Fibroblast of lung (primary cell): ENCODE measurements around the gene PXN. TPM values are rescaled to one million over a fixed set of nuclear protein-coding genes. Genes with fewer than 3 reads are reported as not detected.

Source experiments
- DNase-seq, 2 donors: peaks; one replicate each; pipeline versions ENCODE4 v3.0.0 to v3.0.0-alpha.2; 2010; ENCODE audit warnings: low read depth in 2 of 2
- H2AFZ ChIP-seq: 2 replicates; pipeline ENCODE4 v1.5.1; 2012; ENCODE audit warnings: low read length, control low read depth, inconsistent platforms
- H3K27ac ChIP-seq: 2 replicates; pipeline ENCODE4 v1.5.1; 2011; ENCODE audit warnings: low read length, control low read depth; ENCODE audit not compliant: insufficient read depth
- H3K27me3 ChIP-seq: 2 replicates; pipeline ENCODE4 v1.5.1; 2011; ENCODE audit warnings: mild to moderate bottlenecking, low read length; ENCODE audit not compliant: control insufficient read depth, insufficient read depth
- H3K36me3 ChIP-seq: 2 replicates; pipeline ENCODE4 v1.5.1; 2011; ENCODE audit warnings: low read length; ENCODE audit not compliant: control insufficient read depth, insufficient read depth
- H3K4me1 ChIP-seq: 2 replicates; pipeline ENCODE4 v1.5.1; 2011; ENCODE audit warnings: low read length; ENCODE audit not compliant: control insufficient read depth, insufficient read depth; ENCODE audit errors: extremely low read depth
- H3K4me2 ChIP-seq: 2 replicates; pipeline ENCODE4 v1.5.1; 2011; ENCODE audit warnings: low read length, control low read depth; ENCODE audit not compliant: insufficient read depth; ENCODE audit errors: extremely low read depth
- H3K4me3 ChIP-seq, 4 experiments: fragments of 200-600 bp in 1 of 4; sonication (generic) in 1 of 4; replicated peaks in 1 of 4; 2 replicates each; pipeline ENCODE4 v1.5.1; 2011 to 2016; ENCODE audit warnings: low read length in 4 of 4, low read depth in 3 of 4, mild to moderate bottlenecking in 3 of 4, control low read depth in 2 of 4, inconsistent platforms in 1 of 4, mixed read lengths in 1 of 4; ENCODE audit not compliant: insufficient read depth in 1 of 4; ENCODE audit errors: control extremely low read depth in 1 of 4
- H3K79me2 ChIP-seq: 2 replicates; pipeline ENCODE4 v1.5.1; 2012; ENCODE audit warnings: mild to moderate bottlenecking, low read length, inconsistent platforms; ENCODE audit not compliant: control insufficient read depth, insufficient read depth
- H3K9ac ChIP-seq: 2 replicates; pipeline ENCODE4 v1.5.1; 2011; ENCODE audit warnings: mild to moderate bottlenecking, low read length, control low read depth; ENCODE audit not compliant: insufficient read depth
- H3K9me3 ChIP-seq: 2 replicates; pipeline ENCODE4 v1.5.1; 2012; ENCODE audit warnings: low read depth, low read length; ENCODE audit not compliant: control insufficient read depth, insufficient read depth
- H4K20me1 ChIP-seq: 2 replicates; pipeline ENCODE4 v1.5.1; 2011; ENCODE audit warnings: low read length; ENCODE audit not compliant: control insufficient read depth, insufficient read depth; ENCODE audit errors: extremely low read depth
- CTCF ChIP-seq, 2 donors: IDR thresholded peaks in 1 of 2; conservative IDR thresholded peaks in 1 of 2; 1 replicate in 1 of 2; 2 replicates in 1 of 2; pipeline ENCODE4 v1.5.1; 2011 to 2012; ENCODE audit warnings: low read length in 2 of 2, control low read depth in 1 of 2, inconsistent platforms in 1 of 2, low read depth in 1 of 2, mild to moderate bottlenecking in 1 of 2
- EZH2 ChIP-seq: IDR thresholded peaks from 2 replicates; pipeline ENCODE4 v1.5.1; 2012; ENCODE audit warnings: low read length, control low read depth, mild to moderate bottlenecking; ENCODE audit errors: missing control alignments
- polyA plus RNA-seq, 2 donors: library from polyadenylated mRNA; depleted of rRNA in 1 of 2; stranded (reverse) in 1 of 2; unstranded in 1 of 2; fragments of >200 nt; gene quantifications; 2 replicates each; pipeline ENCODE4 v1.2.1, GENCODE V29; 2011 to 2012; ENCODE audit warnings: missing spikeins in 1 of 2
- total RNA-seq: library from RNA; depleted of rRNA; stranded (reverse); fragments of >200 nt; gene quantifications from 2 replicates; pipeline ENCODE4 v1.2.1, GENCODE V29; 2014

PXN gene
- total and polyA plus RNA-seq, 2 donors (not counting 1 experiment from before 2014, with no cell fraction given): 21.5 to 31.4 TPM

- Histone ChIP-seq H4K20me1 (no peaks in the 10 kb centered on the region), H3K4me2 (peak overlapping the region; percentile 99), H3K4me1 (peaks cover 16% of the 10 kb centered on the region), H3K79me2 (peaks cover 62% of the 10 kb centered on the region), H3K27me3 (no peaks in the 10 kb centered on the region), H3K9me3 (no peaks in the 10 kb centered on the region), H3K4me3 (peak overlapping the region; percentile 67 to 92 (median 85)), H3K9ac (peak overlapping the region; percentile 77), H2AFZ (no peak overlapping the region), H3K27ac (peak overlapping the region; percentile 50), H3K36me3 (no peaks in the 10 kb centered on the region)
- TF ChIP-seq EZH2 (no peak), CTCF (conservative IDR thresholded peaks at IDR 0.05 in 1 of 2, IDR thresholded peaks at IDR 0.05 in 1 of 2; ENCODE audit: low read depth in 1 of 2, low read length in 2 of 2) (no peak)
- DNase-seq: no peak
Measured at GRCh38 chr12:120264086-120264903, 1.2 kb downstream of the PXN start.

- H3K4me2 ChIP-seq: peak overlapping the region; percentile 99
- peak overlapping the region; percentile 50 for H3K27ac ChIP-seq
- peak overlapping the region; percentile 67 to 92 (median 85) for H3K4me3 ChIP-seq
- no peak for DNase-seq
- no peak overlapping the region for H2AFZ ChIP-seq
- H4K20me1 ChIP-seq: no peaks in the 10 kb centered on the region
- no peak for TF ChIP-seq EZH2
- TF ChIP-seq CTCF (conservative IDR thresholded peaks at IDR 0.05 in 1 of 2, IDR thresholded peaks at IDR 0.05 in 1 of 2; ENCODE audit: low read depth in 1 of 2, low read length in 2 of 2): no peak
- peaks cover 67% of the 10 kb centered on the region for H3K79me2 ChIP-seq
- H3K4me1 ChIP-seq: peaks cover 16% of the 10 kb centered on the region
- no peaks in the 10 kb centered on the region for H3K9me3 ChIP-seq
- H3K27me3 ChIP-seq: no peaks in the 10 kb centered on the region
- no peaks in the 10 kb centered on the region for H3K36me3 ChIP-seq
- H3K9ac ChIP-seq: peak overlapping the region; percentile 45
Measured at GRCh38 chr12:120263748-120264085, 1.8 kb downstream of the PXN start.

- no peaks in the 10 kb centered on the region for H4K20me1 ChIP-seq
- H3K79me2 ChIP-seq: peaks cover 73% of the 10 kb centered on the region
- H3K9ac ChIP-seq: peak overlapping the region; percentile 34
- no peak for TF ChIP-seq CTCF (conservative IDR thresholded peaks at IDR 0.05 in 1 of 2, IDR thresholded peaks at IDR 0.05 in 1 of 2; ENCODE audit: low read depth in 1 of 2, low read length in 2 of 2)
- no peak for TF ChIP-seq EZH2
- no peaks in the 10 kb centered on the region for H3K9me3 ChIP-seq
- H3K27me3 ChIP-seq: no peaks in the 10 kb centered on the region
- H3K4me3 ChIP-seq: peak overlapping the region; percentile 67 to 92 (median 85)
- peak overlapping the region; percentile 99 for H3K4me2 ChIP-seq
- no peaks in the 10 kb centered on the region for H3K36me3 ChIP-seq
- H2AFZ ChIP-seq: no peak overlapping the region
- peak overlapping the region; percentile 50 for H3K27ac ChIP-seq
- no peak for DNase-seq
- H3K4me1 ChIP-seq: peaks cover 20% of the 10 kb centered on the region
Measured at GRCh38 chr12:120262852-120263747, 2.4 kb downstream of the PXN start.
